HEK293 (cell line): Measurements from ENCODE around the gene MED4.

Source experiments
- HOXA7 ChIP-seq: sonication (generic); formaldehyde crosslinking; IDR thresholded peaks from 2 replicates; pipeline ENCODE4 v1.8.1; 2022; ENCODE audit warnings: missing genetic modification reagents, borderline replicate concordance
- YY1 ChIP-seq: fragments of 450-650 bp; formaldehyde crosslinking; IDR thresholded peaks from 2 replicates; pipeline ENCODE4 v1.5.1; 2018; ENCODE audit warnings: missing biosample characterization, missing genetic modification characterization
- ZNF138 ChIP-seq: fragments of 450-650 bp; formaldehyde crosslinking; IDR thresholded peaks from 2 replicates; pipeline ENCODE4 v1.5.1; 2016; ENCODE audit warnings: missing biosample characterization, missing genetic modification characterization, borderline replicate concordance
- ZNF274 ChIP-seq, 2 experiments: fragments of 200-500 bp in 1 of 2; fragments of 450-650 bp in 1 of 2; sonication (Bioruptor generic) in 1 of 2; formaldehyde crosslinking in 1 of 2; IDR thresholded peaks; 2 replicates each; pipeline versions ENCODE4 v1.5.1 to v1.6.1; 2014 to 2016; ENCODE audit warnings: borderline replicate concordance in 1 of 2, inconsistent platforms in 1 of 2, low read length in 1 of 2, missing biosample characterization in 1 of 2, missing genetic modification characterization in 1 of 2
- ZNF670 ChIP-seq: fragments of 450-650 bp; formaldehyde crosslinking; IDR thresholded peaks from 2 replicates; pipeline ENCODE4 v1.5.1; 2016; ENCODE audit warnings: missing biosample characterization, missing genetic modification characterization, low read depth
- ZNF792 ChIP-seq: fragments of 450-650 bp; formaldehyde crosslinking; IDR thresholded peaks from 2 replicates; pipeline ENCODE4 v1.5.1; 2016; ENCODE audit warnings: missing biosample characterization, missing genetic modification characterization
- TF ChIP-seq, protein P1 (sequence below): fragments of 450-650 bp; formaldehyde crosslinking; IDR thresholded peaks from 2 replicates; pipeline ENCODE4 v1.5.1; 2016; ENCODE audit warnings: missing biosample characterization, missing genetic modification characterization
- TF ChIP-seq, protein P2 (sequence below): fragments of 450-650 bp; formaldehyde crosslinking; IDR thresholded peaks from 2 replicates; pipeline ENCODE4 v1.5.1; 2016; ENCODE audit warnings: missing biosample characterization, missing genetic modification characterization
- TF ChIP-seq, protein P3 (sequence below): fragments of 450-650 bp; formaldehyde crosslinking; IDR thresholded peaks from 2 replicates; pipeline ENCODE4 v1.5.1; 2017; ENCODE audit warnings: missing biosample characterization, missing genetic modification characterization

DNA sequence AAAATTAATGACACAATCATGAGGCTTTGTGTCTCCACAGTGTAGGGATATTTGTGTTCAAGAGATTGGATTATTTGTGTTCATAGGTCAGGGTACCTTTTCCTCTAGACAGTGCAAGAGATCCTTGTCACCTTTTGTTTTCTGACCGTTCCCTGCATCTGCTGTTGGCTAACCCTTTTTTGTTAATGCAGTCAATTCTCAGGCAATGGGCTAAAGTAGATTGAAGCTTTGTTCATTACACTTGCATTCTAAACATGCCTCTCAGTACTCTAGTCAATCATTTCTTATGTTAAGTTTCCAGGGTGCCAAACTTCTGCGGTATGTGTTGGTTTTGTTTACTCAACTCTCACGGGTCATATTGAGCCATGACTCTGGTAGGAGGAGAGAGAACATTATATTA is 1.8 kb upstream of the MED4 start:
- TF ChIP-seq HOXA7 = no peak
- TF ChIP-seq ZNF792 (tag by site-specific recombination) = no peak
- no peak for TF ChIP-seq YY1 (tag by site-specific recombination)
- TF ChIP-seq, protein P1, sequence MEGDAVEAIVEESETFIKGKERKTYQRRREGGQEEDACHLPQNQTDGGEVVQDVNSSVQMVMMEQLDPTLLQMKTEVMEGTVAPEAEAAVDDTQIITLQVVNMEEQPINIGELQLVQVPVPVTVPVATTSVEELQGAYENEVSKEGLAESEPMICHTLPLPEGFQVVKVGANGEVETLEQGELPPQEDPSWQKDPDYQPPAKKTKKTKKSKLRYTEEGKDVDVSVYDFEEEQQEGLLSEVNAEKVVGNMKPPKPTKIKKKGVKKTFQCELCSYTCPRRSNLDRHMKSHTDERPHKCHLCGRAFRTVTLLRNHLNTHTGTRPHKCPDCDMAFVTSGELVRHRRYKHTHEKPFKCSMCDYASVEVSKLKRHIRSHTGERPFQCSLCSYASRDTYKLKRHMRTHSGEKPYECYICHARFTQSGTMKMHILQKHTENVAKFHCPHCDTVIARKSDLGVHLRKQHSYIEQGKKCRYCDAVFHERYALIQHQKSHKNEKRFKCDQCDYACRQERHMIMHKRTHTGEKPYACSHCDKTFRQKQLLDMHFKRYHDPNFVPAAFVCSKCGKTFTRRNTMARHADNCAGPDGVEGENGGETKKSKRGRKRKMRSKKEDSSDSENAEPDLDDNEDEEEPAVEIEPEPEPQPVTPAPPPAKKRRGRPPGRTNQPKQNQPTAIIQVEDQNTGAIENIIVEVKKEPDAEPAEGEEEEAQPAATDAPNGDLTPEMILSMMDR (tag by site-specific recombination) = no peak
- TF ChIP-seq ZNF274 (IDR thresholded peaks at IDR 0.05; ENCODE audit: low read length) = no peak
- TF ChIP-seq ZNF274 (tag by site-specific recombination; IDR thresholded peaks at IDR 0.05; ENCODE audit: borderline replicate concordance) = no peak
- TF ChIP-seq ZNF670 = no peak
- TF ChIP-seq, protein P2, sequence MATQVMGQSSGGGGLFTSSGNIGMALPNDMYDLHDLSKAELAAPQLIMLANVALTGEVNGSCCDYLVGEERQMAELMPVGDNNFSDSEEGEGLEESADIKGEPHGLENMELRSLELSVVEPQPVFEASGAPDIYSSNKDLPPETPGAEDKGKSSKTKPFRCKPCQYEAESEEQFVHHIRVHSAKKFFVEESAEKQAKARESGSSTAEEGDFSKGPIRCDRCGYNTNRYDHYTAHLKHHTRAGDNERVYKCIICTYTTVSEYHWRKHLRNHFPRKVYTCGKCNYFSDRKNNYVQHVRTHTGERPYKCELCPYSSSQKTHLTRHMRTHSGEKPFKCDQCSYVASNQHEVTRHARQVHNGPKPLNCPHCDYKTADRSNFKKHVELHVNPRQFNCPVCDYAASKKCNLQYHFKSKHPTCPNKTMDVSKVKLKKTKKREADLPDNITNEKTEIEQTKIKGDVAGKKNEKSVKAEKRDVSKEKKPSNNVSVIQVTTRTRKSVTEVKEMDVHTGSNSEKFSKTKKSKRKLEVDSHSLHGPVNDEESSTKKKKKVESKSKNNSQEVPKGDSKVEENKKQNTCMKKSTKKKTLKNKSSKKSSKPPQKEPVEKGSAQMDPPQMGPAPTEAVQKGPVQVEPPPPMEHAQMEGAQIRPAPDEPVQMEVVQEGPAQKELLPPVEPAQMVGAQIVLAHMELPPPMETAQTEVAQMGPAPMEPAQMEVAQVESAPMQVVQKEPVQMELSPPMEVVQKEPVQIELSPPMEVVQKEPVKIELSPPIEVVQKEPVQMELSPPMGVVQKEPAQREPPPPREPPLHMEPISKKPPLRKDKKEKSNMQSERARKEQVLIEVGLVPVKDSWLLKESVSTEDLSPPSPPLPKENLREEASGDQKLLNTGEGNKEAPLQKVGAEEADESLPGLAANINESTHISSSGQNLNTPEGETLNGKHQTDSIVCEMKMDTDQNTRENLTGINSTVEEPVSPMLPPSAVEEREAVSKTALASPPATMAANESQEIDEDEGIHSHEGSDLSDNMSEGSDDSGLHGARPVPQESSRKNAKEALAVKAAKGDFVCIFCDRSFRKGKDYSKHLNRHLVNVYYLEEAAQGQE = no peak
- TF ChIP-seq, protein P3, sequence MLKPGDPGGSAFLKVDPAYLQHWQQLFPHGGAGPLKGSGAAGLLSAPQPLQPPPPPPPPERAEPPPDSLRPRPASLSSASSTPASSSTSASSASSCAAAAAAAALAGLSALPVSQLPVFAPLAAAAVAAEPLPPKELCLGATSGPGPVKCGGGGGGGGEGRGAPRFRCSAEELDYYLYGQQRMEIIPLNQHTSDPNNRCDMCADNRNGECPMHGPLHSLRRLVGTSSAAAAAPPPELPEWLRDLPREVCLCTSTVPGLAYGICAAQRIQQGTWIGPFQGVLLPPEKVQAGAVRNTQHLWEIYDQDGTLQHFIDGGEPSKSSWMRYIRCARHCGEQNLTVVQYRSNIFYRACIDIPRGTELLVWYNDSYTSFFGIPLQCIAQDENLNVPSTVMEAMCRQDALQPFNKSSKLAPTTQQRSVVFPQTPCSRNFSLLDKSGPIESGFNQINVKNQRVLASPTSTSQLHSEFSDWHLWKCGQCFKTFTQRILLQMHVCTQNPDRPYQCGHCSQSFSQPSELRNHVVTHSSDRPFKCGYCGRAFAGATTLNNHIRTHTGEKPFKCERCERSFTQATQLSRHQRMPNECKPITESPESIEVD (tag by site-specific recombination) = no peak
- TF ChIP-seq ZNF138 (tag by site-specific recombination) = no peak
